OCI-LY1 (cell line): ENCODE results near the gene GGCT.

ENCODE experiments used
- CTCF ChIP-seq: fragments of 200-600 bp; sonication (generic), shearing (Covaris generic); IDR thresholded peaks from 2 replicates; pipeline ENCODE4 v1.5.1; 2017; ENCODE audit warnings: mild to moderate bottlenecking, antibody characterized with exemption, low read length, moderate library complexity, mixed read lengths
- EZH2 ChIP-seq: fragments of 200-600 bp; sonication (generic), shearing (Covaris generic); IDR thresholded peaks from 2 replicates; pipeline ENCODE4 v1.8.0; 2017; ENCODE audit warnings: borderline replicate concordance, mixed run types, mild to moderate bottlenecking, antibody characterized with exemption, low read length, moderate library complexity, mixed read lengths

GRCh38 chr7:30472081-30472783, 32.4 kb downstream of the GGCT start:
- TF ChIP-seq CTCF (no peak), EZH2 (no peak)
